Measurements from ENCODE around the gene ADORA2A.

Gene ADORA2A

GRCh38 chr22:24403346-24403745 lies 24.1 kb upstream of the ADORA2A start:
- no peak for DNase-seq (ENCODE audit: low read depth)

GRCh38 chr22:24404561-24405275 lies 22.7 kb upstream of the ADORA2A start:
- no peak for DNase-seq (ENCODE audit: low read depth)

- no peak for DNase-seq (ENCODE audit: low read depth)
Observed at GRCh38 chr22:24405631-24406321, 21.6 kb upstream of the ADORA2A start.

- no peak for DNase-seq (ENCODE audit: low read depth)
Observed at GRCh38 chr22:24406322-24407277, 20.8 kb upstream of the ADORA2A start.

- peak; percentile 34 for DNase-seq (ENCODE audit: low read depth)
Observed at GRCh38 chr22:24407278-24407665, 20.1 kb upstream of the ADORA2A start.

GRCh38 chr22:24407884-24408283 lies 19.5 kb upstream of the ADORA2A start:
- no peak for DNase-seq (ENCODE audit: low read depth)

- DNase-seq (ENCODE audit: low read depth) = no peak
Observed at GRCh38 chr22:24408630-24409029, 18.8 kb upstream of the ADORA2A start.

- DNase-seq (ENCODE audit: low read depth) = peak; percentile 42
Observed at GRCh38 chr22:24409707-24410106, 17.7 kb upstream of the ADORA2A start.

- DNase-seq (ENCODE audit: low read depth) = peak; percentile 64
Observed at GRCh38 chr22:24410110-24410856, 17.1 kb upstream of the ADORA2A start.

- no peak for DNase-seq (ENCODE audit: low read depth)
Observed at GRCh38 chr22:24411256-24412004, 16.0 kb upstream of the ADORA2A start.

GRCh38 chr22:24412274-24412673 lies 15.1 kb upstream of the ADORA2A start:
- no peak for DNase-seq (ENCODE audit: low read depth)

- no peak for DNase-seq (ENCODE audit: low read depth)
Observed at GRCh38 chr22:24413271-24413670, 14.1 kb upstream of the ADORA2A start.

GRCh38 chr22:24413736-24414385 lies 13.5 kb upstream of the ADORA2A start:
- DNase-seq (ENCODE audit: low read depth) = no peak

GRCh38 chr22:24414523-24414922 lies 12.9 kb upstream of the ADORA2A start:
- no peak for DNase-seq (ENCODE audit: low read depth)

GRCh38 chr22:24414984-24415945 lies 12.1 kb upstream of the ADORA2A start:
- DNase-seq (ENCODE audit: low read depth) = no peak

- no peak for DNase-seq (ENCODE audit: low read depth)
Observed at GRCh38 chr22:24416095-24416494, 11.3 kb upstream of the ADORA2A start.

GRCh38 chr22:24416611-24417010 lies 10.8 kb upstream of the ADORA2A start:
- DNase-seq (ENCODE audit: low read depth) = no peak

GRCh38 chr22:24417200-24417599 lies 10.2 kb upstream of the ADORA2A start:
- DNase-seq (ENCODE audit: low read depth) = no peak

- DNase-seq (ENCODE audit: low read depth) = peak; percentile 55
Observed at GRCh38 chr22:24417901-24418641, 9.3 kb upstream of the ADORA2A start.

All from iris pigment epithelial cell (primary cell).